ENCODE results near the gene SCT.
"Not testable (repeated sequence)": the region's sequence is repeated elsewhere in the genome, so short reads cannot be mapped to it uniquely, and the experiment has no call there.

Gene SCT, protein sequence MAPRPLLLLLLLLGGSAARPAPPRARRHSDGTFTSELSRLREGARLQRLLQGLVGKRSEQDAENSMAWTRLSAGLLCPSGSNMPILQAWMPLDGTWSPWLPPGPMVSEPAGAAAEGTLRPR

DNA sequence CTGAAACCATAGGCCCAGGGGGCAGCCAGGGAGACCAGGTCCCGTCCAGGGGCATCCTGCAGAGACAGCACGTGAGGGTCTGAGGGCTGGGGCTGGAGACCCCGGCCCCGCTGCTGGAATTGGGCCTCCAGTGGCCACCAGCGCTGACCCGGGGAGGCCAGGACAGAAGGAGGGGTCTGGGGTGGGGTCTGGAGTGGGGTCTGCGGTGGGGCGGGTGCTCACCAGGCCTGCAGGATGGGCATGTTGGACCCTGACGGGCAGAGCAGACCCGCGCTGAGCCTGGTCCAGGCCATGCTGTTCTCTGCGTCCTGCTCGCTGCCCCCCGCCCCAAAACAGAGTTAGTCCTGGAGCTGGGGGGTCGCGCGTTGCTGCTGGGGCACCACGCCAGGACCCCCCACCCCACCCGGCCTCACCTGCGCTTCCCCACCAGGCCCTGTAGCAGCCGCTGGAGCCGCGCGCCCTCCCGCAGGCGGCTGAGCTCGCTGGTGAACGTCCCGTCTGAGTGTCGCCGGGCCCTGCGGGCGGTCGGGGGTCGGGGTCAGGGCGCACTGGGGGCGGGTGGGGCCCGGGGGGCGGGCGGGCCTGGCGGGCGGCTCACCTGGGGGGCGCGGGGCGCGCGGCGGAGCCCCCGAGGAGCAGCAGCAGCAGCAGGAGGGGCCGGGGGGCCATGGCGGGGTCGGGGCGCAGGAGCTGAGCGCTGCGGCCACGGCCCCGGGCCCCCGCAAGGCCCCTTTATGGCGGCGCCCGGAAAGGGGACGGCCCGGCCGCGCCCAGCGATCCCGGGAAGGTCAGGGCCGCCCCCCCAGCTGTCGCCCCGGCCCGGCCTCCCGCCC, at the start of gene SCT:
SCT (minus strand) TSS at position 707 of the 833 bp plus-strand sequence; CDS start at position 669, 38 bp downstream.
- DNase-seq (ENCODE audit: low spot score) = peak; percentile 67

DNA sequence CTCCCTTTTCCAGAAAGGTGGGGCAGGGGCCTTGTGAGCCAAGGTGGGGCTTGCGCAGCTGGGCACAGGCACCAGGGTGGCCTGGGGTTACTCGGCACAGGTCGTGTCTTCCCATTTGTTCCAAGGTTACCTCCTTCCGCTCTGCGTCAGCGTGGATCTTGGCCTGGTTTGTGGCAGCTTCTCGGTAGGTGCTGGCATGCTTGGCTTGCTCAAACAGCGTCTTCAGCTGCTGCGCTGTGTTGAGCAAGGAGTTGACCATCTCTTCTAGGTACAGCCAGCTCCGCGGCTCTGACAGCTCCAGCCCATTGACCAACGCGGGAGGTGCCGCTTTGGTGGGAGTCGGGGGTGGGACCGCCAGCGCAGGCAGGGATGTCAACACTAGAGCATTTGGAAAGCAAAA, 47.4 kb upstream of the SCT start:
- no peak for DNase-seq (ENCODE audit: low spot score)

DNA sequence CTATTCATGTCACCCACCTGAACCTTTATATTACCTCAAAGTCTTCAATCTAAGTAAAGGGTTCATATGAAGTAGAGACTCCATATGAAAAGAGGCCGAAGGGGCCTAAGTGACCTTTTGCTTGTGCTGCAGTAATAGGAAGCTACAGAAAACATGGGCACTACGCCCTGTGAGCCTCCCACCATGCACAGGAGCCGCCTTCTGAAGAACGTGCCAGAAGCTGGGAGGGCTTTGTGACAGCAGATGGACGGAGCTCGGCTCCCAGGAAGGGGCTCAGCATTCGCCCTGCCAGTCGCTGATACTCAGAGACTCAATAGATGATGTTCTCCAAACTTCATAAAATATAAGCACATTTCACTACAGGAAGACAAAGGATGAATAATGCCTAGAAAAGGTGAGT, 46.9 kb upstream of the SCT start:
- DNase-seq (ENCODE audit: low spot score) = no peak

DNA sequence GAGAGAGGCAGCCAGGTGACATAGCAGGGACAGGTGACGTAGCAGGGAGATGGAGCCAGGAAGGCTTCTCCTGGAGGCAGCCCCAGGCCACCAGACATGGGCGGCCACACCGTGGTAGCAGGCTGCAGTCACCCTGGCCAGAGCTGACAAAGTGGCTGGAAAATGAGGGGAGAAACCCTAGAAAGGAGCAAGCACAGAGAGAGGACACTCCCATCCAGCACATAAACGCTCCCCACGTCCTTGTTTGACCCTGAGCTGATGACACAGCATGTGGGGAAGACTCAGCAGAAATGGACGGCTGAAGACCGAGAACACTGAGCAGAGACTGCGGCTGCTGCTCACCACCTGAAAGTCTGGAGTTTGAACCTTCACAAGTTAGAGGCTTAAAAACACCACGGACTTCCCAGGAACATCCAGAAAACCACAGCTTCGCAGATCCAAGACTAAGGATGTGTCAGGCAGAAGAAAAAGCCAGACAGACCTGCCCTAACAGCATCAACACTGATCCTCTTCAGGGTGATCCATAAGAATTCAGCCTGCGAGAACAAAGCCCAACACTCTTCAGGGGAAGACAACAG, 38.8 kb upstream of the SCT start:
- no peak for DNase-seq (ENCODE audit: low spot score)

DNA sequence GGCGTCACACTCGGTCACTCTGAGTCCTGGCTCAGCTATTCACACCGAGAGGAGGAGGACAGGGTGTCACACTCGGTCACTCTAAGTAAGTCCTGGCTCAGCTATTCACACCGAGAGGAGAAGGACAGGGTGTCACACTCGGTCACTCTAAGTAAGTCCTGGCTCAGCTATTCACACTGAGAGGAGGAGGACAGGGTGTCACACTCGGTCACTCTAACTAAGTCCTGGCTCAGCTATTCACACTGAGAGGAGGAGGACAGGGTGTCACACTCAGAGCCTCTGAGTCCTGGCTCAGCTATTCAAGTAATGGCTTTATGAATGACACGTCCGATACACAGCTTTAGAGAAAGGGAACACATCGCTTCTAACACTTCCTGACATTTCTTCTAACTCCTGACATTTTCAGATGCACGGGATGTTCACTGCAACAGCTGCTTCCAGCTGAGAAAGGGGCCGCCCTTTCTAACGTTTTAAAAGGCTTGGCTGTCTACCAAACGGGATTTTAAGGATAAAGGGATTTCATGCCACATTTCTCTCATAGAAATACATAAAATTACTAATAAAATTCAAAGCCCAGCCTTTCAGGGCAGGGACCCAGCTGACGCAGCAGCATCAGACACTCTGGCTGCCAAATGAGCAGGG, 38.2 kb upstream of the SCT start:
- DNase-seq (ENCODE audit: low spot score) = no peak

DNA sequence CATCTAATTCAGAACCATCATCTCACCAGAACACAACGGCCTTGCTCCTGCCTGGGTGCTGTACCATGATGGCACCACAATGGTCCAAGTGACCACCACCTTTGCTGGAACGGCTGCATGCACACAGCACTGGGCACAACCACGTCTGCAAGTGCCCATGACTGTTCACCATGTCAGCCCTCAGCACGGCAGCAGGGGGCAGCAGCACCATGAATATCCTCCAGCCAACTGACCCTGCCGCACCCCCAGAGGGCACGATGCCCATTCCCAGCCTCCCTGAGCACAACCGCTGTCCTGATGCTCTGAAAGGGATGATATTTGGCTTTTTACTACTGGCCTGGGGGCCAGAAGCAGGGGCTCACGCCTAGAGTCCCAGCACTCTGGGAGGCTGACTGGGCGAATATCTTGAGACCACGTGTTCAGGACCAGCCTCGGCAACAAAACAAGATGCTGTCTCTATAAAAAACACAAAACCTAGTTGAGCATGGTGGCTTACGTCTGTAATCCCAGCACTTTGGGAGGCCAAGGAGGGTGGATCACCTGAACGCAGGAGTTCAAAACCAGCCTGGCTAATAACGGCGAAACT, 35.8 kb upstream of the SCT start:
- DNase-seq (ENCODE audit: low spot score) = peak; percentile 93

DNA sequence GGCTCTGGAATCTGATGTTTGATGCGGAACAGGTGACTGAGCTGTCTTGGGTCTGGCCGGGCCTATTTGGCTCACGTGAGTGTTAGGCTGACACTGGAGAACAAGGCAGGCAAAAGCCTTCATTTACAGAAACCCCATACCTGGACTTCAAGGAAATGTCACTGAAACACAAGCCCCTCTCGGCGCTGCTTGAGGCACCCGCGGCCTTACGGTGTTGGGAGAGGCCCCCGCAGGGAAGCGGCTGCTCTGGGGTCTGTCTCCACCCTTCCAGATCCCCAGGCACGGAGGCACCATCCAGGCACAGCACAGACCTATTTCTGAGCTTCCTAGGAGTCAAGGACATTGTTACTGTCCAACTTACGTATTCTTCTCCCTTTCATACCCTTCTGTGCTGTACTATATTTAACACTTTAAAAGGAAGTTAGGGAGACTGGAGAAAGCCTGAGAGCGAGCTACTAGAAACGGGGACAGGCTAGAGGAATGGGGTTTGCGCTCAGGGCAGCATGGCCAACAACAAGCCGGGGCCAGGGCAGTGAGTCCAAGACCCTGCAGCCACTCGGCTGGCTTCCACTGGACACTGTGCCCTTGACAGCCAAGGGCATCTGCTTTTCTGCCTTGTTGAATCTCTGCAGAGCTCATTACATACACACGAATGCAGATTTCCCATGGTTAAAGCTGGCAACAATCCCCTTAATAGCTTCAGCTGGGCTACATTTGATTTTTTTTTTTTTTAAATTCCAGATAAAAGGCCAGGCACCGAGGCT, 33.9 kb upstream of the SCT start:
- no peak for DNase-seq (ENCODE audit: low spot score)

DNA sequence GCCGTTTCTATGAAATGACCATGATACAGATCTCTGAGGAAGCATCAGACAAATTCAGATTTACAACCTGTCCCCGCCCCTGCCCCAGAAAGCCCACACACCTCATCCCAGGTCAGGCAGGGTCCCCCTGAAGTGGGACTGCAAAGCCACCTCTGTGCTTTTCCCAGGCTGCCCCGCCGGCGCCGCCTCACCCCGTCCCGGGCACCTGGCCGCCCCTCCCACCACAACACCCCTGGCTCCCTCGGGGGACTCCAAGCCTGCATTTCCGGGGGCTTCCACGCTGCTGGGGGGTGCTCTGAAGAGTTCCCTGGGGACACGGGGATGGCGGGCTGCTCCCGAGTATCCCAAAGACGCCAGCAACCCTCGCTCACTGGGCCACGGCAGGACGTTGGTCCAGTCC, 33.3 kb upstream of the SCT start:
- no peak for DNase-seq (ENCODE audit: low spot score)

DNA sequence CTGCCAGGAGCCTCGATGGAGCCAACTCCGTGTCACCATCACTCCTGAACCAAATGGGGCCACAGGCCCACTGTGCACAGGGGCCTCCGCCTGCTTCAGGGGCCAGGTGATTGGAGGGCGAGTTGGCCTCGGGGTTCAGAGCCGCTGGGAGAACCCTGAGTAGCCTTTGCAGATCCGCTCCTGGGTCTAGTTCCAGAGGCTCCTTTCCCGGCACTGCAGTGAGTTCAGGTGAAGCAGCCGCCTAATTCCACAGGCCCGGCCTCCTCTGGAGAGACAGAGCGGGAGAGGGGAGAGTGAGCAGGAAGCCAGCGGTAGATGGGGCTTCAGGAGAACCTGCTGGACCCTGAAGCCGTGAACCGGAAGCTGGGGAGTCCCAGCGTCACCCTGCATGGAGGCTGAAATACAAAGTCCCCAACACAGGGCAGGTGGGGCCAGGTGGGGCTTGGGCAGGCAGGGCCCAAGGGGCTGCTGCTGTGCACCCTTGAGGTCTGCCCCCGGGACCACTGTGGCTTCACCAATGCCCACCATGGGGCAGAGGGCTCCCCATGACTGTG, 32.6 kb upstream of the SCT start:
- no peak for DNase-seq (ENCODE audit: low spot score)

DNA sequence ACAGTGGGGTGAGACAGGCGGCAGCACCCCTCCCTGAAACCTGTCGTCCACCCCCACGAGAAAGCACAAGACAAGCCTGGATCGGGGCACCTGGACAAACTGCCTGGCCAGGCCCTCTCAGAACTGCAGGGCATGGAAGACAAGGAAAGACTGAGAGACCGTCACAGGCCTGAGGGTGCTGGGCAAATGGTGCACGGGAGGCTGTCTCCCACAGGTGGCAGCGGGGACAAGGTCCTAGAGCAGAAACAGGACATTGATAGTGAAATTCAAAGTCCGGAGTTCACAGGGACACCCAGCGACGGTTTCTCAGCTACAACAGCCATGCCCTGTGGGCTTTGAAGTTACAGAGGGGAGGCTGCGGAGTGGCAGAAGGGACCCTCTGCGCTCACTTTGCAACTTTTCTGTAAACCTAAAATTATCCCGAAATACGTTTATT, 30.7 kb upstream of the SCT start:
- no peak for DNase-seq (ENCODE audit: low spot score)

DNA sequence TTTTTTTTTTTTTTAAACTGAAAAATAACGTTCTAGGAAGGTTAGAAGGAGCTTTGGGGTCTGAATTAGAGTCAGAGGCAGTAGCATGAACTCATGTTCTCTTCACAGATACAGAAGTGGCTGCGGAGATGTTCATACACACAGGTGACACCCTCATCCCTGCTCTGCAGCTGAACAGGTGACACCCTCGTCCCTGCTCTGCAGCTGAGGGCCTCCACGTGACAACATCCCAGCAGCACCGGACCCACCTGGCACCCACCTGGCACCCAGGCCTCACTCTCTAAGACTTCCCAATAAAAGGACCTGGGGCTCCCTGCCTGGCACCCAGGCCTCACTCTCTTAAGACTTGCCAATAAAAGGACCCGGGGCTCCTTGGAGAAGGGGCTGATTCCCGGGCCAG, 29.9 kb upstream of the SCT start:
- DNase-seq (ENCODE audit: low spot score) = no peak

DNA sequence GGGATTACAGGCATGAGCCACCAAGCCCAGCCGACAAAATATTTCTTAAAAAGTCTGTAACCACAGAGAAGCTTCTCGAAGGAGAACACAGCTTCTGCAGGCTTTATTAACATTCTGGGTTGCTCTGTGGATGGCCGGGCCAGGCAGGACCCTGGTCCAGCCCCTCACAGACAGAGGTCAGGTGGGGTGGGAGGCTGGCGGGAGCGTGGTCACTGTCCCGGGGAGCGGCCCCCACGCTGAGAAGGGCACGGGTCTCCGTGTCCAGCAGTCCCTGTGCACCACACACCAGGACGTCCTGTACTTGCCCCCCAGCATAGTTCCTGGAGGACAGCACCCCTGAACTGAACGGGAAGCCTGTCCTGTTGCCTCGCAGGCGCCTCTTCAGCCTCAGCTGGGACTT, 29.4 kb upstream of the SCT start:
- peak; percentile 3 for DNase-seq (ENCODE audit: low spot score)

DNA sequence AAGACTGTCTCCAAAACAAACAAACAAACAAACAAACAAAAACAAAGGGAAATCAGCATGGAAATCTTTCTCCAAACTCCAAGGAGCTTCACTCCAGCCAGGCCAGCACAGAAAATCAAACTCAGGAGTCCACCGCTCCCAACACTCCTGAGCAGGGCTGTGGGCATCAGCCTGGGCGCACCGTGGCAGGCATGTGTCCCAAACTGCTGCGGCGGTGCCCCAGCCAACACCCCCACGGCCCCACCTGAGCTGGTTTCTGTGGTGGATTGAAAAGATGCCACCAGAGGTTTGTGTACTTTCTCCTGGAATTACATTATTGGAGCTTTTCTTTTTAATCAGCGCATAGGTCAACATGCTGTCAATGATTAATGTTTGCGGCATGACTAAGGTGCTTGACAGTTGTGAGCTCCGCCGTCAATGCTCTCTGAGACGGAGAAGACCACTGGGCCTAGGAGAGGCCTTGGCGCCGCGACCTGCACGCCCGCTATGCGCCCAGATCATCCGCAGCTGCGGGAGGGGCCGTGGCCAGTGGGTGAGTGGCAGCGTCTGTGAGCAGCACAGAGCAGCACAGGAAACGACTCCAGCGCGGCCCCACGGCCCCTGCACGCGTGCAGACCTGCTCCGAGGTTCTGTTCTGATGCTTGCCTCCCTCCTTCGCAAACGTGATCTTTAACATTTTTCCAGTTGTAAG, 28.2 kb upstream of the SCT start:
- DNase-seq (ENCODE audit: low spot score) = no peak

DNA sequence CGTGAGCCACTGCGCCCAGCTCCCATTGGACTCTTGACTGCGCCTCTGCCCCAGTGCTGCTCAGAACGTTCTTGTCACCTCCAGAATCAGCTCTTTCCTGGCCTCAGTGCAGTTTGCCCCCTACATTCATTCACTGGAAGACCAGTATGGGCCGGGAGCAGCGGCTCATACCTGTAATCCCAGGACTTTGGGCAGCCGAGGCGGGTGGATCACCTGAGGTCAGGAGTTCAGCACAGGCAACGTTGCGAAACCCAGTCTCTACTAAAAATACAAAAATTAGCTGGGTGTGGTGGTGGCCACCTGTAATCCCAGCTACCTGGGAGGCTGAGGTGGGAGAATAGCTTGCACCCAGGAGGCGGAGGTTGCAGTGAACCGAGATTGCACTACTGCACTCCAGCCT, 27.5 kb upstream of the SCT start:
- not testable (repeated sequence) for DNase-seq (ENCODE audit: low spot score)

DNA sequence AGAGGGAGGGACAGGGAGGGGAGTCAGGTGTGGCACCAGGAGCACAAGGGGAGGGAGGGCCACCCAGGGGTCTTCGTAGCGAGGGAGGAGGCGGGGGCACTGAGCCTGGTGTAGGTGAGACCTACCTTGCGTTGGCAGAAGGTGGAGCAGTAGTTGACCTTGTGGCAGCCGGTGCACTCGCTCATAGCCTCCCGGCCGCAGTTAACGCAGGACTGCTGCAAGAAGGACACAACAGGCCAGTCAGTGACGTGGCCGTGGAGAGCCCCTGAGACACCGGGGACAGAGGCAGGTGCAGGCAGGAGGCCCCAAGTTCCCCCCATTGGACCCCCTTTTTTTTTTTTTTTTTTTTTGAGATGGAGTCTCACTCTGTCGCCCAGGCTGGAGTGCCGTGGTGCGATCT, 26.9 kb upstream of the SCT start:
- DNase-seq (ENCODE audit: low spot score) = no peak

DNA sequence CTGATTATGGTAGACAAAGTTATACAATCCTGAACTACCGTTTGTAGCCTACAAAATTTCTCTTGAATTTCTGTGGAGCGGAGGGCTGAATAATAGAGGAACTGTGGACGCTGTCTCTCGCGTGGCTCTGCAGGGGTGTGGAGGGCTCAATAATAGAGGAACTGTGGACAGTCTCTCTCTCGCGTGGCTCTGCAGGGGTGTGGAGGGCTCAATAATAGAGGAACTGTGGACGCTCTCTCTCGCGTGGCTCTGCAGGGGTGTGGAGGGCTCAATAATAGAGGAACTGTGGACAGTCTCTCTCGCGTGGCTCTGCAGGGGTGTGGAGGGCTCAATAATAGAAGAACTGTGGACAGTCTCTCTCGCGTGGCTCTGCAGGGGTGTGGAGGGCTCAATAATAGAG, 26.2 kb upstream of the SCT start:
- DNase-seq (ENCODE audit: low spot score) = not testable (repeated sequence)

DNA sequence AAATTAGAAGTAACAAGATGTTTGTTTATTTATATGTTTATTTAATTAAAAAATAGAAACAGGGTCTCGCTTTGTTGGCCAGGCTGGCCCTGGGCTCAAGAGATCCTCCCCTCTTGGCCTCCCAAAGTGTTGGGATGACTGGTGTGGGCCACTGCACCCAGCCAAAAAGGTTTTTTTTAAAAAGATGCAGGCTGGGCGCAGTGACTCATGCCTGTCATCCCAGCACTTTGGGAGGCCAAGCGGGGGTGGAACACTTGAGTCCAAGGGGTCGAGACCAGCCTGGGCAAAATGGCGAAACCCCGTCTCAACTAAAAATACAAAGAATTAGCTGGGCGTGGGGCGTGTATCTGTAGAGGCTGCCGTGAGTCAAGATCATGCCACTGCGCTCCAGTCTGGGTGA, 23.5 kb upstream of the SCT start:
- DNase-seq (ENCODE audit: low spot score) = no peak

DNA sequence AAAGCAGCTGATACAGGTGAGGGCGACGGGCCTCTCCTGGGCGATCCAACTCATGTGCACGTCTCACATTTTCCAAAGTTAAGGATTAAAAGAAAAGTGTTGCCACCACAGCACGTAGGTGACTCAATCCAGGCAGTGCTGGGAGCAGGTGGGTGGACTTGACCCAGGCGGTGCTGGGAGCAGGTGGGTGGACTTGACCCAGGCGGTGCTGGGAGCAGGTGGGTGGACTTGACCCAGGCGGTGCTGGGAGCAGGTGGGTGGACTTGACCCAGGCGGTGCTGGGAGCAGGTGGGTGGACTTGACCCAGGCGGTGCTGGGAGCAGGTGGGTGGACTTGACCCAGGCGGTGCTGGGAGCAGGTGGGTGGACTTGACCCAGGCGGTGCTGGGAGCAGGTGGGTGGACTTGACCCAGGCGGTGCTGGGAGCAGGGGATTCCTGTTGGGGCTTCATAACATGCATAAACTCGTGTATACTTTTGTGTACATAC, 20.7 kb upstream of the SCT start:
- DNase-seq (ENCODE audit: low spot score) = not testable (repeated sequence)

DNA sequence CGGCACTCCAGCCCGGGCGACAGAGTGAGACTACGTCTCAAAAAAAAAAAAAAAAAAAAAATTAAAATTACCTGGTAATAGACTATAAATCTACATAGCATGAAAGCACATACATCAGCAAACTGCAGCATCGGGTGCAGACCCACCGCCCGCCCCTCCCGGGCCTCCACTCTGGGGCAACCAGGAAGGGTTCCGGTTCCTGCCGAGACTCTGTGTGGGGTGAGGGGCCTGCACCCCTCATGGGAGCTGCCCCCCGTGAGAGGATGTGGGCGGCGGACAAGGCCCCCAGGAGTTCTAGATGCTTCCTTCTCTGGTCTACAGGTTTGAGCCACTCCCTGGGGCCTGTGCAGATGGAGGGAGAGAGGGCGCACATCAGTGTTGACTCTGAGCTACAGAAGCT, 19.2 kb upstream of the SCT start:
- peak; percentile 5 for DNase-seq (ENCODE audit: low spot score)

DNA sequence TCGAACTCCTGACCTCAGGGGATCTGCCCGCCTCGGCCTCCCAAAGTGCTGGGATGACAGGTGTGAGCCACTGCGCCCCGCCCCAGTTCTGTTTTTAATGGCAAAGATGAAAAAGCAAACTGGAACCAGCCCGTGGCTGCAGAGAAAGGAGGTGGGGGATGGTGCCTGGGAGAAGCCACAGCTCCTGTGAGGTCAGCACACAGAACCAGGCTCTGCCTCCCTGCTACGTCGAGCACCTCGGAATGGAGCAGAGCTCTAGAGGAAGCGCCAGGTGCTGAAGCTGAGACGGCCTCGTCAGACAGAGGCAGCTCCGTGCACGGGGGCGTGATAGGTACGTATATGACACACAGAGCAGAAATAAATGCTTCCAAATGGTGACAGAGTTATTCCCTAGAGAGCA, 18.6 kb upstream of the SCT start:
- DNase-seq (ENCODE audit: low spot score) = peak; percentile 17
